HG03432 (cell line): Measurements from ENCODE around the gene RYR3.

ENCODE experiments used
- ATAC-seq: cut with Tn5 transposase; IDR thresholded peaks from one replicate; pipeline ENCODE4 v1.9.1; 2021; ENCODE audit warnings: mild to moderate bottlenecking, moderate library complexity; ENCODE audit not compliant: unreplicated experiment

RYR3 gene

GRCh38 chr15:33443708-33444107, 132.9 kb downstream of the RYR3 start:
- no peak for ATAC-seq

DNA sequence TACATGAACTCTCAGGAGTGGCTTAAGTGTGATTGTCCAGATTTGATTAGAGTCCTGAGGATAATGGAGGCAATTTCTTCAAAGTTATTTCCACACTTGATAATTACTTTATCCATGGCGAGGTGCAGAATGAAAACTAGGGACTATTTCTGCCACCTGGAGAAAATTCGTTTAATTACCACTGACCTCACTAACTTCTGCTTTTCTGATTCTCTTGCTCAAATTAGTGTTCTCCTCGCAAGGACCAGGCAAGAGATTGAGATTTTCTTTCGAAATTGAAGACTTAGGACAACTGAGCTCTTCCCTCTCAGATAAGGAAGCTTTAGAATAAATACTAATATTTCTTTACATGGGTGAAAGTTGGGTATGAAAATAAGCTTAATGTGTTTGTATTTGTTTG, 135.2 kb downstream of the RYR3 start:
- no peak for ATAC-seq

DNA sequence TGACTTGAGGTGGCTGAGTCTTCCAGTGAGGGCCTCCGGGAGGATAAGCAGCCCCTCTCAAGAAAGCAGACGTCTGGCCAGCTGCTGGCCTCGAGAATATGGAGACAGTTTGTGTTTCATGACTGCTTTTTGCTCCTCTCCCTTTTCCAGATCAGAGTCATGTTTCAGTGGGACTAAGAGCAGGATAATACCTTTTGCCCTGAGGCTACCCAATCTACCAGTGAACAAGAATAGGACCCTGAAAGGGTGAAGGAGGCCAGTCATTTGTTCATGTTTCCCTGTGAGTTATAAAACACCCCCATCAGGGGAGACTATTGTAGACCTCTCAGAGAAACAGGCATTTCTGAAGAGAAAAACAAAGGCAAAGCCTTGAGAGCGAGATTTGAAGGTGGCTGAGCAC, 137.4 kb downstream of the RYR3 start:
- no peak for ATAC-seq

DNA sequence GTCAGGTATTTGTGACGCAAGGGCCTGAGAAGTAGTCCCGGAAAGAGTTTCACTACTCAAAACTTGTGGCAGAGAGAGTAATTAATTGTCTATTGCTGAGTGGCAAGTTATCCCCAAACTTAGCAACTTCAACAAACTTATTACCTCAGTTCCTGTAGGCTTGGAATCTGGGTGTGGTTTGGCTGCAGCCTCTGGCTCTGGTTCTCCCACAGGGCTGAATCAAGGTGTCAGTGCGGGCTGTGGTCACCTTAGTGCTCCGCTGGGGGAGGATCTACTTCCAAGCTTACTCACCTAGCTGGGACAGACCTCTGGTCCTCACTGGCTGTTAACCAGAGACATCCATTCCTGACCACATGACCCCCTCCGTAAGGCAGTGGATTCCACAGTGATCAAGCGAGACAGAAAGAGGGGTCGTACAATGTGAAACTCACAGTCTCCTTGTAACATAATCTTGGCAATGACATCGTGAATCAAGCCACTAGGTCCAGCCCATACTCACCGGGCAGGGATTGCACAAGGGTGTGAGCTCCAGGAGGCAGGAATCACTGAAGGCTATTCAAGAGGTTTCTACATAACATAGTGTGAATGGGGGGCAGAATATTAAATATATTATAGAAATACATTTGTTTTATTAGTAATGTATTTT, 138.3 kb downstream of the RYR3 start:
- ATAC-seq: no peak

DNA sequence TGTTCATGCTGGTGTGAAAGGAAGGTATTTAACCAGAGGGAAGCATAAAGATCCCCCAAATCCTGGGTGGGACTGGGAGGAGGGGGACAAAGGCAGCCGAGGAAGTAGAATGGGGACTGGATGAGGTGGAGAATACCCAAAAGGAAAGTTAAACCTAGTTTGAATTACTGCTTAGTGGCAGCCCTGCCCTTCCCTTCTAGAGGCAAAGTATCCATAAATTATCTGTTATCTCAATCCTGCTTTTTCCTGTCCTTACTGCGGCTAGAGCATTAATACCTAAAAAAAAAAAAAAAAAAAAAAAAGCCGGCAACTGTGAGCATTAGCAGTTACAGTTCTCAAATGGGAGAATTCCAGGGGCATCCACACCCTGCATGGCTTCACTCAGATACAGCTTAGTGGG, 139.0 kb downstream of the RYR3 start:
- no peak for ATAC-seq

DNA sequence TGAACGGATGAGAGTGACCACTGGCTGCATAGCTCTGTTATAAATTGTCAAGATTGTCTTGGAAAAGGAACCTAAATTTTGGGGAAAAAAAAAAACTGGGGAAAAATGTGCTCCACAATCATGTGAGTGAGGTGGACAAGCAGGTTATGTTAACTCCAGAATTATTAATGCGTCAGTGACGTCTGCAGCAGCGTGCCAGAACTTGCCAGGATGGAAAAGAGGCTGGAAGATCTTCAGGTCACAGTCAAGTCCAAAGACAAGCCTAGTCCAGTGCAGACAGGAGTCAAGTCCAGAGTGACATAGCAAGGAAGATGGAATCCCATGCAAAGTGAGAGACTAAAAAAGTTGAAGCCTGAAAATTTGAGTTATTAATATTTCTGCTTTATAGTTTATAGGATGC, 140.6 kb downstream of the RYR3 start:
- no peak for ATAC-seq

DNA sequence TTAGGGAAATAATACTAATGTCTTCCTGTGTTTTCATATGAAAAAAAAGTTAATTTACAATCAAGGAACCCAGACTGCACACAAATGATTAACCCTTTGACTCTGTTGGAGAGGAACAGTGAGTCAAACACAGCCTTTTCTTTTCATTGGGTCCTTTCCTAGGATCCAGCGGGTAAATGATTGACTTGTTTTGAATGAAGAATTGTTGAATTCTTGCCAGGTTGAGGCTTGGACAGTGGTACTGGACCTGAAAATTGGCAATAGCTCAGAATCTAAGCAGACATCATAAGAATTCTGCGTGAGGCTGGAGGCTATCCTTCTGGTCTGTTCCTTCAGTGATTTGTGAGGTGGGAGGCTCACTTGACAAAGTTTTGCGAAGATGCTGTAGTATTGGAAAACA, 143.0 kb downstream of the RYR3 start:
- ATAC-seq: no peak

DNA sequence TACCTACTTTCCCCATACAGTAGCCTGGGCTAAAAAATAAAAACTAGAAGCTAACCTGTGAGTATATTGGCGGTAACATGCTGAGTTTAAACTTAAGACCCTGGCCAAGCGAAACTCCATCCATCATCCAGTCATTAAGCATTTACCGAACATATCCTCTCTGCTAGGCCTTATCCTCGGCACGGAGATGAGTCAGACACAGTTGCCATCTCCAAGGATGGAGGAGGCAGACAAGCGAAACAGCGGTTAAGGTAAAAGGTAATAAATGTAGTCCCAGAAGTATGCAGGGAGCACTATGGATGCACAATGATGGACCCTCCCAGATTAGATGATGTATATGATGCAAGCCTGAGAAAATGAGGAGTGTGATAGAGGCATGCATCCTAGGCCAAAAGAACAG, 143.6 kb downstream of the RYR3 start:
- no peak for ATAC-seq

- ATAC-seq: no peak
These were observed 144.2 kb downstream of the RYR3 start for GRCh38 chr15:33454996-33455395.

- no peak for ATAC-seq
These were observed 147.7 kb downstream of the RYR3 start for GRCh38 chr15:33458421-33458820.

DNA sequence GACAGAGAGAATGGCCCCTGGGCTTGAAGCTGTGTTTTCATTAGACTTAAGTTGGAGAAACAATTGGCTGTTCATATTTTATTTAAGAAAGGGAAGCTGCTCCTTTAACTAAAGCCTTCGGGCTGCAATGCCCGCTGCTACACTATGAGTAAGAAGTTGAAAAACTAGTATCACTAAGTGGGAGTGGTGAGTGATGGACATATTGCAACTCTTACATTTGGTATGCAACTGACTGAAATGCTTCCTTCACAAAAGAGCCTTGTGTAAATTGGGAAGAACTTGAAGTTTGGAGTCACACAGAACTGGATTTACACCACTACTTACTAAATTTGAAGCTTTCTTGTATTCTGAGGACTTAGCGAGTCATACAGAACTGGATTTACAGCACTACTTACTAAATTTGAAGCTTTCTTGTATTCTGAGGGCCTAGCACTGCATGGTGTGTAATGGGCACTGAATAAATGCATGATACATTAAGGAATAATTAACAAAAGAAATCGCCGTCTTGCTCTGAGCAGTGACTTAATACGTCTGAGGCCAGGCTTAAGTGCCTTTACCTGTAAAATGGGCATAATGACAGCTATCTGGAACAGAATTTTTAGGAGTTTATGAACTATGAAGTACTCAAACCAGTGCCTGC, 149.5 kb downstream of the RYR3 start:
- ATAC-seq: no peak

DNA sequence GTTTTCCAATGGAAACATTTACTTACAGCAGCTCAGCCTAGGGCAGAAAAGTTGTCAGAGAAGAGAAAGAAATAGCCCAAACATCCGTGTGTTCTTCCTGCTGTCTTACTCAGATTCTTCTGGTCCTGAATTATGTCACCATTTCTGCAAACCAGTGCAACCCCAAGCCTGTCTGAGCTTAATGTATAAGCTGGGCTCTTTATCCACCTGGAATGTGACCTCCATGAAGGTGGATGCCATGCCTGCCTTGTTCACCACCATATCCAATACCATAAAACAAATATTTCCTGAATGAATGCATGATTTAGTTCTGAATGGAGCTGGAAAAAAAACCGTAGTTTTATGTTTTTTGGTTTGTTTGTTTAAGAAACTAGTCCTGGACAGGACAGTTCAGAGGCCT, 150.9 kb downstream of the RYR3 start:
- no peak for ATAC-seq

DNA sequence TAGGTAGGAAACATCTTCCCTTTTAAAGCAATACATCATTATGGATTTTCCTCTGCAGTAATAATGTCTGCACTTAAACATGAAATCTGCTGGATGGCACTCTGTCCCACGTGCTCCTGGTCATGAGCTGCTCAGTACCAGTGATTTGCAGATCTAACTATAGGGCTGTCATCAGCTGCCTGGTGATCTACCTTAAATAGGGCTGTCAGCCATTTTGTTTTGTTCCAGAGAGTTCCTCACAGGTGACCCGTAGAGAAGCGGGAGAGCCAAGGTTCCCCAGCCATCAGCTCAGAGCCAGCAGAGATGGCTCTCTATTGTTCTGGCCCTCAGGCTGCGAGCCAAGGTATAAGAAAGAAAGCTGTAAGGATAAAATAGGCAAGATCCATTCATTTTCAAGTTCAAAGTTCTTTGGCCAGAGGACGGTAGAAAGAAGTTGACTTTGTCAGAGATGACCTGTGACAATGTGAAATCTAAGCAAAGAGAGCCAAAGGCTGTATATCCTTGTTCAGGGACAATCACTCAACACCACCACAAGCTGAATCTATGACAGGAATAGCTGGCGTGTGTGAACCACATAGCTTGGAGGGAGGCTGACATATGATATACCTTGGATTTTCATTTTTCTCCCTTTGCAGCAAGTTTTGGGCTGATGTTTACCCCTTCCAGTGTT, 156.5 kb downstream of the RYR3 start:
- no peak for ATAC-seq

DNA sequence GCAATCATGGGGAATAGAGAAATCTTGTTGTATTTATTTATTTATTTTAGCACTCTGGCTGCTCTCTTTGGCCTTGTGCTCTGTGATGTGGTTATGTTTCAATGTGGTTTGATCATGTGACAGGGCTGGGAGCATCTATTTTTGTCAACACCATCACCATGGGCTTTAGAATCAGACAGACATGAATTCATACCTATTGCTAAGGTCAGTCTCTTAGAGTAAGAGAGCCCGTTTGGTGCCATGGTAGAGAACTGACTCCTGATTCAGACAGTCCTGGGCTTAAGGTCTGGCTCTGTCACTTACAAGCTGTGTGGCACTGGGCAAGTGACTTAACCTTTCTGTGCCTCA, 157.0 kb downstream of the RYR3 start:
- ATAC-seq: no peak

GRCh38 chr15:33468740-33469139, 158.0 kb downstream of the RYR3 start:
- no peak for ATAC-seq

DNA sequence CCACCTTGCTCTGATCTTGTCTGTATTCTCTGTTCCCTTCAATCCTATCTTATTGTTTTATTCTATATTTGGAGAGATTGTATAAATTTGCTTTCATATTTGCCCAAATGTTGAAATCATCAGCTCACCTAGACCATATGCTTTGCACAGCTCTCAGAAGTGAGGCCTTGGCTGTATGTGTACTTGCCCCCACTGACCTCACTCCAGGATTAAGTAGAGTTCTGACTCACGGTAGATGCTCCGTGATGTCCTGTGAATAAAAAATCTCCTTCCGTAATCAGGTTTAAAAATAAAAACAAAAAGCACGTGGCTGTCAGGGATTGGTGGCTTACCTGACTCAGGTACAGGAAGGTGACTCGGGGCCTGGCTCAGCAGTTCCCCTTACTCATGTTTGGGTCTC, 162.2 kb downstream of the RYR3 start:
- ATAC-seq: no peak

GRCh38 chr15:33473714-33474113, 162.9 kb downstream of the RYR3 start:
- no peak for ATAC-seq

- ATAC-seq: no peak
These were observed 165.3 kb downstream of the RYR3 start for GRCh38 chr15:33476076-33476475.

GRCh38 chr15:33476908-33477307, 166.1 kb downstream of the RYR3 start:
- ATAC-seq: no peak

DNA sequence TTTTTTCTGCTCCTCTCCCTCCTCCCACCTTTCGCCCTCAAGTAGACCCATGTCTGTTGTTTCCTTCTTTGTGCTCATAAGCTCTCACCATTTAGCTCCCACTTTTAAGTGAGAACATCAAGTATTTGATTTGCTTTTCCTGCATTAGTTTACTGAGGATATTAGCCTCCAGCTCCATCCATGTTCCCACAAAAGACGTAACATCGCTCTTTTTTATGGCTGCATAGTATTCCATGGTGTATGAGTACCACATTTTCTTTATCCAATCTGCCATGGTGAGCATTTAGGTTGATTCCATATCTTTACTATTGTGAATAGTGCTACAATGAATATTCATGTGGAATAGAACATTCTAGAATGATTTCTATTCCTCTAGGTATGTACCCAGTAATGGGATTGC, 178.6 kb downstream of the RYR3 start:
- no peak for ATAC-seq

- no peak for ATAC-seq
These were observed 179.9 kb downstream of the RYR3 start for GRCh38 chr15:33490703-33491102.

DNA sequence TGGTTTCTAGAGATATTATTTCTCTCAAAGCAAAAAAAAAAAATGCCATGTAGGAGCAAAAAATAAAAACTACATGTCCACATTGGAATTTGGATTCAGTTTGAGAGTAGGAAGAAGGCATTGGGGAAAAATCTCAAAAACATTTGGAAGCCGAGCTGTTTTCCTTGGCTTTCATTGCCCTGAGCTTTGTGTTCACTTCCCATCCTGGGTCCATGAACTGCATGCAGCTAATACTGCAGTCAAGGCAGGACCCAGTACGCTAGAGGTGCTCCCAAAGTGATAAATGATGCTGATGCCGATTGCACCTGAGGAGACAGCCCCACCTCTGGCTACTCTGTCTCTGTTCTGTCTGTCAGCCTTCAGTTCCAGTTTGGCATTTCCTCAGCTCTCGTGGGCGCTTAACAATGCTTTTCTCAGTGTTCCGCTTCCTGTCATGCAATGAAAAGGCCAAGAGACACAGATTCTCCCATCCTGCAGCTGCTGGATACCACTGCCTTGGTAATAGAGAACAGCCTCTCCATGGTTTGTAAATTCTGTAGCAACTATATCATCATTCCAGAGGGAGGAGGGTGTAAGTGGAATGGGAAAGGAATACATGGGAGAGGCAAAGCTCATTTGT, 181.8 kb downstream of the RYR3 start:
- no peak for ATAC-seq
